Stimulated activated effector memory CD8-positive, alpha-beta T cell treated with anti-CD3 and anti-CD28 coated beads, Interleukin-12 subunit alpha, Interleukin-12 subunit beta, amount 100 ng/mL, for 72 hours (primary cell): ENCODE results near the gene PRDM12.

Experiments
- ATAC-seq: fragments of 150-1000 bp; cut with Tn5 transposase; 2 replicates; pipeline ENCODE4 v1.10.0; 2021
- DNase-seq, 2 donors: peaks; one replicate each; pipeline ENCODE4 v3.0.0; 2021 to 2022; ENCODE audit warnings: low spot score in 2 of 2
- H3K27ac Mint-ChIP-seq: one replicate; pipeline ENCODE4 v1.8.0; 2022; ENCODE audit warnings: mild to moderate bottlenecking, mixed read lengths
- H3K36me3 Mint-ChIP-seq: one replicate; pipeline ENCODE4 v1.8.0; 2022; ENCODE audit warnings: mild to moderate bottlenecking, mixed read lengths
- H3K4me1 Mint-ChIP-seq: one replicate; pipeline ENCODE4 v1.8.0; 2022; ENCODE audit warnings: mixed read lengths
- H3K4me3 Mint-ChIP-seq: one replicate; pipeline ENCODE4 v1.8.0; 2022; ENCODE audit warnings: mild to moderate bottlenecking, mixed read lengths
- H3K9me3 Mint-ChIP-seq: one replicate; pipeline ENCODE4 v1.8.0; 2022; ENCODE audit warnings: mixed read lengths

PRDM12 gene

DNA sequence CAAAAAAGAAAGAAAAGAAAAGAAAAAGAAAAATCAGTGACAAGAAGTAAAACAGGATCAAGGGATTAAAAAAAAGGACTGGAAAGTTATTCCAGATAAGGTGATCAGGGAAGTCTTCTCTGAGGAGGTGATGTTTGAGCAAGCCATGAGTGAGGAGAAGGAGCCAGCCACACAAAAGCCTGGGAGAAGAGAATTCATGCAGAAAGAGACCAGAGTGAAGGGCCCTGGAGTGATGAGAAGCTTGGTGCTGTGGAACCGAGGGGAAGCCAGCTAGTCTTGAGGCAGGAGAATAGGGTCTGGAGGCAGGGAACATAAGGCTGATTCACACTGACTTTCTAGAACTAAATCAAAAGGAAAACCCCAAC is 25.2 kb downstream of the PRDM12 start:
- H3K9me3 Mint-ChIP-seq = no peaks in the 10 kb centered on the region
- H3K27ac Mint-ChIP-seq = no peak overlapping the region
- peaks cover 9% of the 10 kb centered on the region for H3K36me3 Mint-ChIP-seq
- ATAC-seq (no peak), DNase-seq (no peak)
- H3K4me3 Mint-ChIP-seq = no peak overlapping the region
- H3K4me1 Mint-ChIP-seq = peaks cover 16% of the 10 kb centered on the region

GRCh38 chr9:130689937-130690700 is 25.7 kb downstream of the PRDM12 start:
- Mint-ChIP-seq H3K27ac (no peak overlapping the region), H3K9me3 (no peaks in the 10 kb centered on the region), H3K4me1 (peaks cover 21% of the 10 kb centered on the region), H3K36me3 (peaks cover 15% of the 10 kb centered on the region), H3K4me3 (no peak overlapping the region)
- no peak for ATAC-seq
- DNase-seq = no peak

DNA sequence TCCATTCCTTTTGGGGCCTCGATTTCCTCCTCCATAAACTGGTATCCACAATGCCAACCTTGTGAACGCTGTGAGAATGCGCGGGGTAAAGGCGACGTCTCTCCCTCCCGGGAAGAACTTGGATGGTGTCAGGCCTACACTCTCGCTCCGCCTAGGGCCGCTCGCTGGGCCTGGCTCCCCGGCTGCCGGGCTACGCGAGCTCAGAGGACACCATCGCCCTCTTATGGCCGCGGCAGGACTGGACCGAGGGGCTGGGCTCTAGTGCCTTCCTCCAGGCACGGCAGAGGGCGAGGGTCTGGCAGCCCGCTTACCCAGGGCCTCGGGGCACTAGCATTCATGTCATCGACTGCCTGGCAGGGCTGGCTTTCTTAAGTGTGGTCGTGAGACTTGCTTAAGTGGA is 27.9 kb downstream of the PRDM12 start:
- peaks cover 40% of the 10 kb centered on the region for H3K4me1 Mint-ChIP-seq
- DNase-seq = no peak

DNA sequence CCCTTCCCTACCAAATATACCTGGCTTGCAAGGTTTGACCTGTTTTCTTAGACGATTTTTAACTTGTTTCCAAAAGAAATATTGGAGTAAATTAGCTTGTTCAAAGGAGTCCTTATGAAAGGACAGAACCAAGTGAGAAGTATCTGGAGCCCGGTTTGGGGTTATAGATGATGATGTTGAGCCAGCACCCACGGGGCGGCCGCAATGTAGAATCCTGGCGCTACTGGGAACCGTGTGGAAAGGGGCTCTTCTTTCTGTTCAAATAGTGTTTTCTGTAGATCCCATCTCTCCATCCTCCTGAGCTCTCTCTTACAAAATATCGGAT is 28.7 kb downstream of the PRDM12 start:
- peak overlapping the region; percentile 95 for H3K27ac Mint-ChIP-seq
- H3K9me3 Mint-ChIP-seq = no peaks in the 10 kb centered on the region
- DNase-seq (no peak), ATAC-seq (no peak)
- H3K4me3 Mint-ChIP-seq = peak overlapping the region; percentile 95
- peaks cover 43% of the 10 kb centered on the region for H3K4me1 Mint-ChIP-seq
- peaks cover 45% of the 10 kb centered on the region for H3K36me3 Mint-ChIP-seq

More for the DNA sequence above, 27.9 kb downstream of the PRDM12 start:
- H3K27ac Mint-ChIP-seq = no peak overlapping the region
- no peak for ATAC-seq
- H3K4me3 Mint-ChIP-seq = peak overlapping the region; percentile 95
- H3K36me3 Mint-ChIP-seq = peaks cover 37% of the 10 kb centered on the region
- H3K9me3 Mint-ChIP-seq = no peaks in the 10 kb centered on the region

DNA sequence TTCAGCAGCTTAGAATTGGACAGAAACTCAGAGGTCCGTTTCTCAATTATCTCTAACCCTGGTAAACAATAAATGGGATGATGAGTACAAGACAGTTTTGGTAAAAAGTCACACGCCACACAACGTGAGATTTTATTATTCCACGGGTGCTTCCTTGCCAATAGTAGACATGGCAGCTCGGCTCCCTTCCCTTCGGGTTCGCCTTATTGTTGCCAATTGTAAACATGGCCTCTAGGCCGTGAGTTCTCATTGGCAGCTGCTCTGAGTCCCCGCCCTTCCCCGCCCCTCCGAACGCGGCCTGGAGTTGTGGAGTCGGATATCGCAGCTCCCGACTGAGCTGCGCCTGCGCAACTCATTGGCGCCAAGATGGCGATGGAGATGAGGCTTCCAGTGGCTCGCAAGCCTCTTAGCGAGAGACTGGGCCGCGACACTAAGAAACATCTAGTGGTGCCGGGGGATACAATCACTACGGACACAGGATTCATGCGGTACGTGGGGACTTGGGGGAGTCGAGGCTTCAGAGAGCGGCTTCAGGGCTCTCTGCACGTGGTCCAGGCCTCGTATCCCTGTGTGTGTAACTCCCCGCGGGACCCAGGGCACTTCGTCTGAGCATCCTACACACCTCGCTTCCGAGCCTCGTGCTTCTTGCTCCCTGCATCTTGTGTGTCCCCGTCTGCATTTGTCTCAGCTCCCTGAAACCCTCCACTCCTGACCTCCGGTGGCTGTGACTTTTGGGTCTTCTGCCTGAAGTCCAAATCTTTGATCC is 29.2 kb downstream of the PRDM12 start, which contains the start of gene EXOSC2:
EXOSC2 (plus strand) TSS at position 355 of the 766 bp plus-strand sequence; CDS start at position 367, 12 bp downstream.
- H3K4me3 Mint-ChIP-seq = peak within 1 kb of the TSS; percentile 95
- H3K36me3 Mint-ChIP-seq = peaks cover 50% of the 10 kb centered on the region
- H3K27ac Mint-ChIP-seq = peak within 1 kb of the TSS; percentile 95
- ATAC-seq = peak; percentile 99
- DNase-seq = peak; percentile 72 to 90
- H3K9me3 Mint-ChIP-seq = no peaks in the 10 kb centered on the region
- H3K4me1 Mint-ChIP-seq = peaks cover 45% of the 10 kb centered on the region

DNA sequence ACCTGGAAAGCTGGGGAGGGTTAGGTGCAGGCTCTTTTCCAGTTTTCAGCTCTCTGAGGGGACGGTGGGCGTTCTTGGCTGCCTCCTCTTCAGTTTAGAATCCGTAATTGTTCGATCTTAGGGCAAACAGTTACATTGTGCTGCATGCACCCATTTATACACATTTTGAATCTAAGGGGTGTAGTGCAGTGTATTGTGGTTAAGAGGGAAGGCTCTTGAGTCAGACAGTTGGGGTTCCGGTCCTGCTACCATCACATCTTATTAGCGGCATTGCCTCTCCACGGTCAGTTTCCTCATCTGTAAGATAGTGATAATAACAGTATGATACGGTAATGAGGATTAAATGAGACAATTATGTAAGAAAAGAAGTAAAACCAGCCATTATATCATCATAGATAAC is 29.8 kb downstream of the PRDM12 start:
- H3K4me1 Mint-ChIP-seq = peaks cover 50% of the 10 kb centered on the region
- H3K4me3 Mint-ChIP-seq = peak overlapping the region; percentile 95
- DNase-seq = no peak
- H3K9me3 Mint-ChIP-seq = no peaks in the 10 kb centered on the region
- peak overlapping the region; percentile 95 for H3K27ac Mint-ChIP-seq
- peaks cover 56% of the 10 kb centered on the region for H3K36me3 Mint-ChIP-seq
- ATAC-seq = peak; percentile 53

DNA sequence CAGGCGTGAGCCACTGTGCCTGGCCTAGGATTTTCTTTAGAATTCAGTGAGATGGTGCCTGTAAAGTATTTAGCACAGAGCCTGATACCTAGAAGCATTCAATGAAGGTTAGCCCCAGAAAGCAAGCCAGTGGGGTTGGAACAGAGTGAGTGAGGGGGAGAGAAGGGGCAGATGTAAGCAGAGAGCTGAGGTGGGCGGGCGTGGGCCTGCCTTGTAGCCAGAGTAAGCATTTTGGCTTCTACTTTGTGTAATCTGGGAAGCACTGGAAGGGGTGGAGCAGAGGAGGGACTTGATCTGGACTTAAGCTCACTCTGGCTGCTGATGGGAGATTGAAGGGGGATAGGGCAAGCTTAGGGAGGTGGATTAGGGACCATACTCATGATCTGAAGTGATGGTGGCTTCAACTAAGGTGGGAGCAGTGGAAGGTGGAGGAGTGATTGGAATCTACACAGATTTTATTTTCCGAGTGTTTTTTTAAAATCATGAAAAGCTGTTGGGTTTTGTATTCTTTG is 31.8 kb downstream of the PRDM12 start:
- Mint-ChIP-seq H3K36me3 (peaks cover 76% of the 10 kb centered on the region), H3K4me1 (peaks cover 45% of the 10 kb centered on the region), H3K4me3 (peak overlapping the region; percentile 95), H3K27ac (peak overlapping the region; percentile 54), H3K9me3 (no peaks in the 10 kb centered on the region)
- DNase-seq = no peak
- ATAC-seq = no peak

DNA sequence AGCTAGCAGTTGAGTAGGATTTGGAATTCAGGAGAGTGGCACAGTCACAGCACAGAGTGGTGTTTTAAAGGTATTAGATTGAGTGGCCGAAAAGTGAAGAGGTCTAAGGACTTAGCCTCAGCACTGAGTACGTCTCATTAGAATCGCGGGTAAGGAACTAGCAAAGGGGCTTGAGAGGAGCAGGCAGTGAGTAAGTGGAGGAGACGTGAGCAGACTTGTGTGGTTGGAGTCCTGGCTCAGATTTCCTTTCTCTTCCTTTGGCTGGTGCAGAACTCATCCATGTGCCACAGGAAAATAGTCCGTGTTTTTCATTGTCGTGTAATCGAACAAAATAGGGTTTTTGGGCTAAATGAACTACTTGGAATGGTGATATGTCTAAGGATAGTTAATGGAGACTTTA is 32.6 kb downstream of the PRDM12 start:
- peaks cover 84% of the 10 kb centered on the region for H3K36me3 Mint-ChIP-seq
- peak overlapping the region; percentile 54 for H3K27ac Mint-ChIP-seq
- ATAC-seq (no peak), DNase-seq (no peak)
- H3K4me1 Mint-ChIP-seq = peaks cover 45% of the 10 kb centered on the region
- no peaks in the 10 kb centered on the region for H3K9me3 Mint-ChIP-seq
- no peak overlapping the region for H3K4me3 Mint-ChIP-seq

GRCh38 chr9:130698514-130698913 is 34.1 kb downstream of the PRDM12 start:
- Mint-ChIP-seq H3K4me3 (no peak overlapping the region), H3K4me1 (peaks cover 41% of the 10 kb centered on the region), H3K36me3 (peaks cover 99% of the 10 kb centered on the region), H3K27ac (peak overlapping the region; percentile 1), H3K9me3 (no peaks in the 10 kb centered on the region)
- ATAC-seq (no peak), DNase-seq (no peak)

DNA sequence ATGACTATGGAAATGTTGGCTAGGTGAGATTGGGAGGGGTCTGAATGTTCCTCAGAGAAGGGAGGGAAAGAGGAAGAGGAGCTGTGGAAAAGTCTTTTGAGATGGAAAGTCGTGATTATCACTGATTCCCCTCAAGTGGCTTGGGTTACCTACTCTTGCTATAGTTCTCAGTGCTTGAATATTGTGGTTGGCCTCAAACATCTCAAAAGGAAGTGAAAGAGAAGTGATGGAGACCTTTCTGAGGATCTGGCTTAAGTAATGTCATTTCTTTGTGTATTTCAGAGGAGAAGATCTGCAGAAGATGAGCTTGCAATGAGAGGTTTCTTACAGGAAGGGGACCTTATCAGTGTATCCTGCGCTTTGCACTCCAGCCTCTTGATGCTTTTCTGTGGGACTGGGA is 34.7 kb downstream of the PRDM12 start:
- H3K9me3 Mint-ChIP-seq = no peaks in the 10 kb centered on the region
- peaks cover 100% of the 10 kb centered on the region for H3K36me3 Mint-ChIP-seq
- no peak overlapping the region for H3K4me3 Mint-ChIP-seq
- DNase-seq (no peak), ATAC-seq (no peak)
- H3K27ac Mint-ChIP-seq = peak overlapping the region; percentile 1
- H3K4me1 Mint-ChIP-seq = peaks cover 40% of the 10 kb centered on the region

DNA sequence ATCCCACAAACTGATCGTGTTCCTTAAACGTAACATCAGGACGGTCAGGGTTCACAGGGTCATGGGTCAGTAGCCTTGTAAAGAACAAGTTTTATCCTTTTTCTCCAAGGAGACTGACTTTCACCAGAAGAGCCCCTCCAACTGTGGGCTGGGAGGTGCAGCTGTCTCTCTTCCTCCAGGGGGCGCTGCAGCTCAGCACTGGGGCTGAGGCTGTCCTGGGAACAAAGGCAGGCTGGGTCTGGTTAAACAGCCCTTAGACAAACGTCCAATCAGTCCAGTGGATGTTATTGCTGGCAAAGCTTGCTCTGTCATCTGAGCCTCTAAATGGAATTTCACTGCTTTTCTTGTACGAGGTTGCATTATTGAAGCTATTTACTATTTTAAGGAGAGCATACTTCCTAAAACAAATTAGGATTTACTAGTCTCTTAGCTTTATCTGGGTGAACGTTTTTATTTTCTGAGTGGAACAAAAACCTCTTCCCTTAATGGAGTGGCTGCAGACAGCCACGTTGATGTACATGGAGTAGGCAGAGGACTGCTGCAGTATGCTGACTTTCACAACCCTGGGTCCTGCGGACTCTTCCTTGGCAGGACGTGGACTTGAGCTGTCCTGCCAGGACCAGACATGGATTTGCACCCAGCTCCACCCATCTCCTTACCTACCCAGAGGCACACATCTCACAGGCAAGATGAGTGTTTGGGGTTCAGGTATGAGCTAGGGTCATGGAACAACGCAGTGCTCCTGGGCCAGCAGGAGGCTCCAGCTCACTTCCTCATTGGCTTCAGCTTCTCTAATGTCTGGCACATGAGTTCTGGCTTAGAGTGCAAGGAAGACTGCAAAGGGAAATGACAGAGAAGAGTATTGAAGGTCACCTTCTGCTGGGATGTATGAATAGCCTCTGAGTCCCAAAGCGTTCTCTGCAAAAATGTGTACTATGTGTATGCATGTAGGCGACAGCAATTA is 36.9 kb downstream of the PRDM12 start:
- H3K36me3 Mint-ChIP-seq = peaks cover 100% of the 10 kb centered on the region
- H3K9me3 Mint-ChIP-seq = no peaks in the 10 kb centered on the region
- peaks cover 26% of the 10 kb centered on the region for H3K4me1 Mint-ChIP-seq
- DNase-seq (peak; percentile 73 to 81), ATAC-seq (peak; percentile 89)
- no peak overlapping the region for H3K4me3 Mint-ChIP-seq
- H3K27ac Mint-ChIP-seq = no peak overlapping the region

DNA sequence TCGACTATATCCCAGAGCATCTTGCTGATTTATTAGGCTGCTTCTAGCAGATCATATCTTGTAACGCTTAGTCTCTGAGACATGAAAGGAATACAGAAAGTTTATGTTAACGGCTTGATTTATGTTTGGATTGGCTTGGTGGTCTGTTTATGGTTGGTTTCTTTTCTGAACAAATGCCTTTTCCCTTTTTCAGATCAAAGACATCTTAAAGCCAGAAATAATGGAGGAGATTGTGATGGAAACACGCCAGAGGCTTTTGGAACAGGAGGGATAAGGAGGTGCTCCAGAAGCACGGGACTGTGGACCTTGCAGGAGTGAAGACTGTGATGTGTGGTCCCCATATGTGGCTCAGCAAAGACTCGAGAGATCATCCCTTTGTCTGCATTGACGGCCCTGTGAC is 39.1 kb downstream of the PRDM12 start:
- Mint-ChIP-seq H3K27ac (peak overlapping the region; percentile 60), H3K36me3 (peaks cover 90% of the 10 kb centered on the region), H3K9me3 (no peaks in the 10 kb centered on the region), H3K4me3 (no peak overlapping the region), H3K4me1 (peaks cover 13% of the 10 kb centered on the region)
- DNase-seq (no peak), ATAC-seq (no peak)

DNA sequence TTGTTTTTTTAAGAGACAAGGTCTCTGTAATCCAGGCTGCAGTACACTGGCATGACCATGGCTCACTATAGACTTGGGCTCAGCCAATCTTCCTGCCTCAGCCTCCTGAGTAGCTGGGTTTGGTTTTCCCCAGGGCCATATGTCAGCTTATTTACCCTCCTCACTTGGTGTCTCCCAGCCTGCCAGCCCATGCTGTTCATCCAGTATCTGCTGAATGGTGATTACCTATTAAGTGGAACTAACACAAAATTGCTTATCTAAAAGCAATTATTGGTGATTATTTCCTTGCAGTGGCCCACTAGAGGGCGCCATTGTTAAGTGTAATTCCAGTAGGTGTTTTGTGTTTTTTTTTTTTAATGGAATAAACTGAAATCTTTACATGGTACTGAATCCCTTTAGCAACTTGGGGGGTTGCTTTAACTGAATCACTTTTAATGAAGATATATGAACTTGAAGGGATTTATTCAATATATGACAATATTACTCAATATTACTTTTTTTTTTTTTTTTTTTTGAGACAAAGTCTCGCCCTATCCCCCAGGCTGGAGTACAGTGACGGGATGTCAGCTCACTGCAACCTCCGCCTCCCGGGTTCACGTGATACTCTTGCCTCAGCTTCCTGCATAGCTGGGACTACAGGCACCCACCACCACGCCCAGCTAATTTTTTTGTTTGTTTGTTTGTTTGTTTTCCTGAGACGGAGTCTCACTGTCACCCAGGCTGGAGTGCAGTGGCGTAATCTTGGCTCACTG is 43.0 kb downstream of the PRDM12 start:
- Mint-ChIP-seq H3K27ac (peak overlapping the region; percentile 23), H3K4me1 (peaks cover 9% of the 10 kb centered on the region), H3K9me3 (no peaks in the 10 kb centered on the region), H3K4me3 (no peak overlapping the region), H3K36me3 (peaks cover 58% of the 10 kb centered on the region)
- ATAC-seq (peak; percentile 45), DNase-seq (peak; percentile 52 to 75)

DNA sequence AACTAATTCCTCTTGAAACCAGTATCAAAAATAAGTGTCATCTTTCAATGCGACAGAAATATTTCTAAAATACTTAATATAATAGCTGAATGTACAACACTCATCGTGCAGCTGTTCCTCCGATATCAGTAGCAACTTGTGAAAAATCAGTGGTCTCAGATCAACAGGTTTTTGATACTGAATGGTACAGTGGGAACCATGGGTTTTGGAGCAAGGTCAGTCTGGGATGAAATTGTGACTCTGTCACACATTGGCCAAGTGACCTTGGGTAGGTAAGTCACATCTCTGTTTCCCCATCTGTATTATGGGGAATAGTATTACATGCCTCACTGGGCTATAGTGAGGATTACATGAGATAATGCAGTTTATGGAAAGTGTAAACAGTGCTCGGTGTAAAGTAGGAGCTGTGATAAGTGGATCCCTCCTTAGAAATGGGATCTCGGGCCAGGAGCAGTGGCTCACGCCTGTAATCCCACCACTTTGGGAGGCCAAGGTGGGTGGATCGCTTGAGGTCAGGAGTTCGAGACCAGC is 46.5 kb downstream of the PRDM12 start:
- peak overlapping the region; percentile 14 for H3K4me3 Mint-ChIP-seq
- ATAC-seq = no peak

More for the DNA sequence above, 46.5 kb downstream of the PRDM12 start:
- Mint-ChIP-seq H3K36me3 (peaks cover 23% of the 10 kb centered on the region), H3K4me1 (peaks cover 26% of the 10 kb centered on the region), H3K27ac (no peak overlapping the region), H3K9me3 (no peaks in the 10 kb centered on the region)
- no peak for DNase-seq
